Activated gamma-delta T cell treated with anti-CD3 and anti-CD28 coated beads, Interleukin-2, amount 50 U/mL, for 16 hours (primary cell): ENCODE data around the gene SHISA7.

Experiments used
- DNase-seq: peaks from one replicate; pipeline ENCODE4 v3.0.0-alpha.2; 2020; ENCODE audit warnings: low read depth

Gene SHISA7

GRCh38 chr19:55482156-55482961 lies 39.3 kb upstream of the SHISA7 start:
- no peak for DNase-seq

DNA sequence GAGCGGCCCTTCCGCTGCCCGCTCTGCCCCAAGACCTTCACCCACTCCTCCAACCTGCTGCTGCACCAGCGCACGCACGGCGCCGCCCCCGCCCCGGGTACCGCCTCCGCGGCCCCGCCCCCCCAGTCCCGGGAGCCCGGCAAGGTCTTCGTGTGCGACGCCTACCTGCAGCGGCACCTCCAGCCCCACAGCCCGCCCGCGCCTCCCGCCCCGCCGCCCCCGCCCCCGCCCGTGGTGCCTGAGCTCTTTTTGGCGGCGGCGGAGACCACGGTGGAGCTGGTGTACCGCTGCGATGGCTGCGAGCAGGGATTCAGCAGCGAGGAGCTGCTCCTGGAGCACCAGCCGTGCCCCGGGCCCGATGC lies 38.7 kb upstream of the SHISA7 start:
- DNase-seq, result no peak

DNA sequence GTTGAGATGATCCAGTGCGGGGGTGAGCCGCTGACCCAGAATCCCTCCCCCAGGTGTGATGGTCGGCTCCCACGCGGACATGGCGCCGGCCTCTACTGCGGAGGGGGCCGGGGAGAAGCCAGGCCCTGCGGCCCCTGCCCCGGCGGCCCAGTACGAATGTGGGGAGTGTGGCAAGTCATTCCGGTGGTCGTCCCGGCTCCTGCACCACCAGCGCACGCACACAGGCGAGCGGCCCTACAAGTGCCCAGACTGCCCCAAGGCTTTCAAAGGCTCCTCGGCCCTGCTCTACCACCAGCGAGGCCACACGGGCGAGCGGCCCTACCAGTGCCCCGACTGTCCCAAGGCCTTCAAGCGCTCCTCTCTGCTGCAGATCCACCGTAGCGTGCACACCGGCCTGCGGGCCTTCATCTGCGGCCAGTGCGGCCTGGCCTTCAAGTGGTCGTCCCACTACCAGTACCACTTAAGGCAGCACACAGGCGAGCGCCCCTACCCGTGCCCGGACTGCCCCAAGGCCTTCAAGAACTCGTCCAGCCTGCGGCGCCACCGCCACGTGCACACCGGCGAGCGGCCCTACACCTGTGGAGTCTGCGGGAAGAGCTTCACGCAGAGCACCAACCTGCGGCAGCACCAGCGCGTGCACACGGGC lies 38.2 kb upstream of the SHISA7 start:
- DNase-seq, result no peak

GRCh38 chr19:55479451-55480230 lies 36.5 kb upstream of the SHISA7 start:
- DNase-seq, result no peak

GRCh38 chr19:55479045-55479444 lies 35.9 kb upstream of the SHISA7 start:
- no peak for DNase-seq

- no peak for DNase-seq
Observed at GRCh38 chr19:55478364-55478763, 35.3 kb upstream of the SHISA7 start.

- no peak for DNase-seq
Observed at GRCh38 chr19:55477905-55478304, 34.8 kb upstream of the SHISA7 start.

GRCh38 chr19:55476100-55476775 lies 33.1 kb upstream of the SHISA7 start, which contains the start of gene ZNF628:
Gene ZNF628, plus strand, starts transcription at chr19:55476617. Its CDS starts 3,294 bp downstream, at chr19:55479911.
- DNase-seq, result peak; percentile 97

GRCh38 chr19:55474269-55475265 lies 31.5 kb upstream of the SHISA7 start:
- no peak for DNase-seq

GRCh38 chr19:55473225-55474012 lies 30.3 kb upstream of the SHISA7 start:
- no peak for DNase-seq

DNA sequence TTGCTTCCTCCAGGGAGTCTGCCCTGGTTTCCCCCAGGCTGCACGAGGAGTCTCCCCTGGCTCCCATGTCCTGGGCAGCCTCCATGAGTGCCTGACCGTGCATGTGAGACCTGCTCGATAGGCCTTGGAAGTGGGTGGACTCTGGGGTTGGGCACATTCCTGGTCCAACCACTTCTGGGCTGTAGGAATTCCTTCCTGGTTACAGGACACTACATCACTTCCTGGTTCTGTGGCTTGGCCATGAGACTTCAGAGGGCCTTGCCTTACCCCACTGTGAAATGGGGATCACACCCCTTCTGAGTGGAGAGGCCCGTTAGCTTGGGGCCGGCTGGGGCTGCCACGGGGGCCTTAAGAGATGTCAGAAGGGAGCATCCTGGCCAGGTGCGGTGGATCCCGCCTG lies 29.4 kb upstream of the SHISA7 start:
- no peak for DNase-seq

GRCh38 chr19:55471266-55471665 lies 28.2 kb upstream of the SHISA7 start:
- no peak for DNase-seq

GRCh38 chr19:55468054-55468393 lies 24.9 kb upstream of the SHISA7 start:
- no peak for DNase-seq

- DNase-seq, result peak; percentile 63
Observed at GRCh38 chr19:55467236-55468053, 24.3 kb upstream of the SHISA7 start.

DNA sequence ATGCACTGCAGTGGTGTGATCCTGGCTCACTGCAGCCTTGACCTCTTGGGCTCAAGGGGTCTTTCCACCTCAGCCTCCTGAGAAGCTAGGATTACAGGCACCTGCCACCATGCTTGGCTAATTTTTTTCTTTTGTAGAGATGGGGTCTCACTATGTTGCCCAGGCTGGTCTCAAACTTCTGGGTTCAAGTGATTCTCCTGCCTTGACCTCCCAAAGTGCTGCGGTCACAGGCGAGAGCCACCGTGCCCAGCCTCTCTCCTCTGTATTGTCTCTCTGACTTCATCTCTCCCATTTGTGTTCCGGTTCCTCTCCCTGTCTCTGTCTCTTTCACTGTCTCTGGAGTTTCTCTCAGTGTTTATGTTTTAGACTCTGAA lies 23.1 kb upstream of the SHISA7 start:
- no peak for DNase-seq

DNA sequence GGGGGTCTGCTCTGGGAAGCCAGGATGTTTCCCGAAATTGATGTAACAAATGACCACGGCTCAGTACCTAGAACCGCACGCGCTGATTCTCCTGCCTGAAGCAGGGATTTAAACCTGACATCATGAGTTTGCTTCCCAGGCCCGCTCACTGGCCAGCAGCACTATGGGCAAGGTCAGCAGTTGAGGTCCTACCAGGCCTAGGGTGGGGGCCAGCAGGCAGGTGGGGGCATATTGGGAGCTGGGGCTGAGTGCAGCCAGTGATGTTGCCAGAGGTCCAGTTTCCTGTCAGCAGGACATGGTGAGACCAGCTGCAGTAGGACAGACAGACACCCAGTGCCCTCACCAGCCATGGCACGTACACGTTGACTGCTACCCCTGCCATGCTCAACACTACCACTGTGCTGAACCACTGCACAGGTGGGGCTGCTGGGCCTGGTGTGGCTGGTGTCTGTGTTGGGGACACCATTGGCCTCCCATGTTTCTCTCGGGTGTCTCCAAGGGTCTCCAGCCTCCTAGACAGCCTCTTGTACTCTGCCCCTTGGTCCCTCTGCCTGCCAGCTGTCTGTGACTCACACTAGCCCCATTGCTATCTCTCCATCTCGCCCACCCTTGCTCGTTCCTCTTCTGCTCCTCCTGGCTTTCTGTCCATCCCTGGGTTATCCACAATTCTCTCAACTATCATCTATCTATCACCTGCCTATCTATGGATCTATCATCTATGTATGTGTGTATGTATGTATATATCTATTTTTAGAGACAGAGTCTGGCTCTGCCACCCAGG lies 22.6 kb upstream of the SHISA7 start:
- no peak for DNase-seq

DNA sequence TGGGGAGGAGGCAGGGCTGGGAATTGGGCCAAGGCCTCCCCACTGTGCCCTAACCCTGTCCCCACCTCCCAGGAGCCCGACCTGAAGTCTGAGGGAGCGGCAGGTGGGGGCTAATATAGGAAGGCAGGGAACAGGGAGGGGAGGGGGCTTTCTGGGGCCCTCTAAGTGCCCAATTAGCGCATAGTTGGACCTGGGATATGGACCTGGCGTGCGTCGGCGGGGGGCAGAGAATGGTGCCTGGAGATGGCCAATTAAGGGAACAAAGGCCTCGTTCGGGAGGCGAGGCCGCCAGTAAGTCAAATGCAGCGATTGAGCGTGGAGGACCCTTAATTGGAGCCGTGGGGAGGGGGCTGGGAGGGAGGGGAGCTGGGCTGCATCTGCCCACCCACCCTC lies 21.6 kb upstream of the SHISA7 start, which contains the start of gene C19orf85:
Gene C19orf85, minus strand, starts transcription at position 90 of the 393 bp plus-strand sequence. CDS start 197 bp downstream, outside the sequence.
- DNase-seq, result no peak

- no peak for DNase-seq
Observed at GRCh38 chr19:55464039-55464661, 21.1 kb upstream of the SHISA7 start.
